Stromal cell of bone marrow (primary cell): ENCODE data around the gene ARHGAP8.
"Not testable (repeated sequence)": the region's sequence is repeated elsewhere in the genome, so short reads cannot be mapped to it uniquely, and the experiment has no call there.

Experiments
- DNase-seq: peaks from one replicate; pipeline ENCODE4 v3.0.0-alpha.2; 2012; ENCODE audit warnings: low read depth

ARHGAP8 gene

DNA sequence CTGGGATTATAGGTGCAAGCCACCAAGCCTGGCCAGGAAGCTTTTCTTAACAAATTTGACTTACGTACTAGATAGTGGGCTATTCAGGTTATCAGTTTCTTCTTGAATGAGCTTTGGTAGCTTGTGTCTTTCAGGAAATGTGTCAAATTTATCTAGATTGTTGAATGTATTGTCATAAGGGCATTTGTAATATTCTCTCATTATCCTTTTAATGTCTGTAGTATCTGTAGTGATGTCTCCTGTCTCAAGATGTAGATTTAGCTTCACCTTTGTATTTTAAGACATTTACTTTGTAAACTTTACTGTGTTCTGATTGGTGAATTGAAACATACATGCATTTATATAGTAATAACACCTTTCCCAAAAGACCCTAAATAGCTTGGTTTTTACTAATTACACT is 20.7 kb downstream of the ARHGAP8 start:
- no peak for DNase-seq

DNA sequence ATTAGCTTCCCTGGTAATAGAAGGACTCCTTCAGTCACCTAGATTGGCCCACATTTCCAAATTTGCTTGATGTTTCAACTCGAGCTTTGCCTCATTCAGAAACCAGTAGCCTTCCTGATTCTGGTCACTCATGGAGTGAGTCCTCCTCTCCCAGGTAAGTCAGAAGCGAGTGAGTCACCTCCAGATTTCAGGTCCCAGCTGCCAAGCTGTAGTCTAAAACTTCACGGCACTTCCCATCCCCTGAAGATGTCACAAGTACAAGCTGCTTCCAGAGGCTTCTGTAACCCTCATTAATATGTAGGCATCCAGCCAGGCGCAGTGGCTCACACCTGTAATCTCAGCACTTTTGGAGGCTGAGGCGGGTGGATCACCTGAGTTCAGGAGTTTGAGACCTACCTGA is 23.5 kb downstream of the ARHGAP8 start:
- DNase-seq = no peak

- DNase-seq = no peak
Measured at GRCh38 chr22:44776605-44777363, 24.4 kb downstream of the ARHGAP8 start.

- DNase-seq = no peak
Measured at GRCh38 chr22:44777364-44777755, 25.0 kb downstream of the ARHGAP8 start.

DNA sequence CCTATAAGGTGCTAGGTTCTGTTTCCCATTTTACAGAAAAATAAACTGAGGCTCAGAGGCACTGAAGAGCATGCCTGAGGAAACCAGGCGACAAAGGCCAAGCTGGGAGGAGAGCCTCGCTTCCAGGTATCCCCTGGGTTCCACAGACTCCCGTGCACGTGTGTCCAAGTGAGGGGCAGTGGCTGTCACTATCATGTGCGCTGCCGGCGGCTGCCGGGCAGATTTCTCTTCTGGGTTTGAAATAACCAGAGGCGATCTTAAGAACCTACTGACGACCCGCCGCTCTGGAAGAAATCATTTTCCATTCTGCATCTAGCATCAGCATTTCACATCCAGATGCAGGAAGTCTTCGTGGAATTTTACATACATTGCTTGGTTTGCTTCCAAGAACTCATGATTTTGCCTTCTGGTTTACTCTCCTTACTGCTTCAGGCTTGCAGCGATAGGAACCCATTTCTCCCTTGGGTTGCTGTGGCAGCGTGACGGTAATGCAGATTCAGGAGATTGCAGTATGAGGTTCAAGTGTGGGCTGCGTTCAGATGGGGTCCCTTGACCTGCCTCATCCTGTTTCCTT is 28.6 kb downstream of the ARHGAP8 start:
- DNase-seq = no peak

- no peak for DNase-seq
Measured at GRCh38 chr22:44782363-44782963, 30.1 kb downstream of the ARHGAP8 start.

GRCh38 chr22:44783091-44783490 is 30.7 kb downstream of the ARHGAP8 start:
- DNase-seq = no peak

DNA sequence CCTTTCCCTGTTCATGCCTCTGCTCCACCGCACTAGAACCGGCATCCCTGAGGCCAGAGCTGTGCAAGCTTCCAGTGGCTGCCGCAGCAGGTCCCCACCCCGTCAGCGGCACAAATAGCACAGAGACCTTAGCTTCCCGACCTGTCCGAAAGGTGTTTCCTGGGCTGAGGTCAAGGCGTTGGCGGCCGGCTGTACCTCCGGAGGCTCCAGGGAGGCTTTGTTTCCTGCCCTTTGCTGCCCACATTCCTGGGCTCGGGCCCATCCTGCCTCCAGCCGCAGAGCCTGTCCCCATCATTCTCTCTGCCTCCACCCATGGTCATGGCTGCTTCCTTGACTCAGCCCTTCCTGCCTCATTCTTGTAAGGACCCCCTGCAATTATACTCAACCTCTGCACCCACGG is 31.2 kb downstream of the ARHGAP8 start:
- DNase-seq = no peak

DNA sequence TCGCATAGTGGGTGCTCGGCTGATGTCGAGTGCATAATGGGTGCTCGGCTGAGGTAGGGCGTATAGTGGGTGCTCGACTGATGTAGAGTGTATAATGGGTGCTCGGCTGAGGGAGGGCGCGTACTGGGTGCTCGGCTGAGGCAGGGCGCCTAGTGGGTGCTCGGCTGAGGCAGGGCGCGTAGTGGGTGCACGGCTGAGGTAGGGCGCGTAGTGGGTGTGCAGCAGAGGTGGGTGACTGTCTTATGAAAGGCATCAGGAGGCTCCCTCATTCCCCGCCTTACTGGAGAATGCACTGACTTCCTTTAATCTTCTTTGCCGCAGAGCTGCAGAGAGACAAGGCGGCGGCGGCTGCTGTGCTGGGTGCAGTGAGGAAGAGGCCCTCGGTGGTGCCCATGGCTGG is 33.8 kb downstream of the ARHGAP8 start:
- no peak for DNase-seq

DNA sequence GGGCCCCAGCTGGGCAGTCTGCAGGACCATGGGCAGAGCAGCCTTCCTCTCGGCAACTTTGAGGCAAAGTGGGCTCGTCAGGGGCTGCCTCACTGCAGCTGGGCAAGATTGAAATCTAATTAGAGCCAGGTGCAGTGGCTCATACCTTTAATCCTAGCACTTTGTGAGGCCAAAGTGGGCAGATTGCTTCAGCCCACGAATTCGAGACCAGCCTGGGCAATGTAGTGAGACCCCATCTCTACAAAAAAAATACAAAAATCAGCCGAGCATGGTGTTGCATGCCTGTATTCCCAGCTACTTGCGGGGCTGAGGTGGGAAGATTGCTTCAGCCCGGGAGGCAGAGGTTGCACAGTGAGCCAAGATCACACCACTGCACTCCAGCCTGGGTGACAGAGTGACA is 34.2 kb downstream of the ARHGAP8 start:
- DNase-seq = no peak

DNA sequence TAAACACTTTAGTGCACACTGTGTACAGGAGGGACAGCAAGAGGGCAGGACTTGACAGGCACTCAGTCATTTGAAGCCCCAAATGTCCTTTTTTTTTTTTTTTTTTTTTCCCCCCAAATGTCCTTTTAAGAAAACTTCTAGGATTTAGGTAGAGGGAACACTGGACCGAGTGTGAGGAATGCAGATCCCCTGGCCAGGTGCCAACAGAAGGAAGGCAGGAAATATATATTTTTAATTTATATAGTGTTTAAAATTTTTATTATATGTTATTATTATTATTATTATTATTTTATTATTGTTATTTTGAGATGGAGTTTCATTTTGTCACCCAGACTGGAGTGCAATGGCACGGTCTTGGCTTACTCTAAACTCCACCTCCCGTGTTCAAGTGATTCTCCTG is 35.5 kb downstream of the ARHGAP8 start:
- DNase-seq = no peak

GRCh38 chr22:44793106-44793505 is 40.7 kb downstream of the ARHGAP8 start:
- no peak for DNase-seq

DNA sequence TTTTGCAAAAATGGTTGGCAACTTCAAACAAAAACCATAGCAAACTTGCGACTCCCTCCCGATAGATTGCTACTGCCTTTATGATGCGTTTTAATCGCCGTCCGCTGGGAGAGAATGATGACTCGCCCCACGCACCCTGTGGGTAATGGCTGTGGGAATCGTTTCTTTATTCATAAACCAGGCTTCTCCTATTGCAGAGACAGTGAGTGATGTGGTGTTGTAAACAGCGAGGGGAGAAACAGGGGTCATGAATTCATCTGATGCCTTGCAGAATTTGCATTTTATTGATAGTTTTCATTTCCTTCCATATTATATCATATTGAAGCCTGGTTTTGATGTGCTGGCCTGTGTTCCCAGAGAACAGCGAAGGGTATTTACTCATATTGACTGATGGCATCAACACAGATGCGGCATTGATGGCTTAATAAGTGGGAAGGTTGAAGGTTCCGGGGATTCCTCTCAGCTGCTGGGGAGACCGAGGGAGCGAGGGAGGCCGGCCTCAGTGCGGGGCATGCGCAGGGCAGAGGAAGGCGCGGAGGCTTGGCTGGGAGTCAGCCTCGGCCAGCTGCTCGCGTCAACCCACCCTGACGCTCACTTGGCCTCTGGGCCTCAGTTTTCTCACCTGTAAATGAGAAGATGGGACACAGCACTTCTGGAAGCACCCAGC is 41.3 kb downstream of the ARHGAP8 start:
- no peak for DNase-seq

GRCh38 chr22:44795701-44796630 is 43.6 kb downstream of the ARHGAP8 start:
- no peak for DNase-seq

- no peak for DNase-seq
Measured at GRCh38 chr22:44797181-44797725, 44.9 kb downstream of the ARHGAP8 start.

GRCh38 chr22:44799077-44799945 is 46.9 kb downstream of the ARHGAP8 start:
- no peak for DNase-seq

DNA sequence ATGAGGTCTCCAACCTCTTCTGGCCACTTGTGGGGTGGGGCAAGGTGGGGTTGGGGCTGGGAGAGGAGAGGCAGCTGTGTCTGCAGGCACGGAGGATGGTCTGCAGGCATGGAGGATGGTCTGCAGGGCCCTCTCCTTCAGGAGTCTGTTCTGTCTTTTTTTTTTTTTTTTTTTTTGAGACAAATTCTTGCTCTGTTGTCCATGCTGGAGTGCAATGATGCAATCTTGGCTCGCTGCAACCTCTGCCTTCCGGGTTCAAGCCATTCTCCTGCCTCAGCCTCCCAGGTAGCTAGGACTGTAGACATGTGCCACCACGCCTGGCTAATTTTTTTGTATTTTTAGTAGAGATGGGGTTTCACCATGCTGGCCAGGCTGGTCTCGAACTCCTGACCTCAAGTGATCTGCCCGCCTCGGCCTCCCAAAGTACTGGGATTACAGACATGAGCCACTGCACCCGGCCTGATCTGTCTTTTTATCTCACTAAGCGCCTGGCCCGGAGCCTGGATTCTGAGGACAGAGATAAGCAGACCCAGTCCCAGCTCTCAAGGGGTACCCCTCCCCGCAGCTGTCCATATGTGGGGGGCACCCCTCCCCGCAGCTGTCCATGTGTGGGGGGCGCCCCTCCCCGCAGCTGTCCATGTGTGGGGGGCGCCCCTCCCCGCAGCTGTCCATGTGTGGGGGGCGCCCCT is 47.7 kb downstream of the ARHGAP8 start:
- DNase-seq = not testable (repeated sequence)

DNA sequence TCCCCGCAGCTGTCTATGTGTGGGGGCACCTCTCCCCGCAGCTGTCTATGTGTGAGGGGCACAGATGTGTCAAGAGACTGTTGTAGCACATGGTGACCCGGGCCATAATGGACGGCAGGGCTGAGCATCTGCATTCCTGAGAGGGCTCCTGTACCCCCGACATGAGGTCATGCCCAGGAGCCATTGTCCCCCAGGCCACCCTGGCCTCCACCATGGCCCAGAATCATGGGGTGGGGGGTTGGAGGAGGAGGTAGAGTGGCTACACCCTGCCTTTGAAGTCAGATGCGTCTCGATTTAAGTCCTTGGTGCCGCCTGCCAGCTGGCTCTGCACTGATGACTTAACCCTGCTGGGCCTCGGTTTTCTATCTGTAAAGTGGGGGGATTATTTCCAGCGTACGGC is 49.1 kb downstream of the ARHGAP8 start:
- no peak for DNase-seq

- no peak for DNase-seq
Measured at GRCh38 chr22:44802071-44802700, 49.8 kb downstream of the ARHGAP8 start.

- no peak for DNase-seq
Measured at GRCh38 chr22:44802956-44803355, 50.6 kb downstream of the ARHGAP8 start.
